Smooth muscle cell (in vitro differentiated cells): Measurements from ENCODE around the gene UMODL1. TPM values are rescaled to one million over a fixed set of nuclear protein-coding genes. Genes with fewer than 3 reads are reported as not detected.

Source experiments
- DNase-seq: peaks from one replicate; lab custom pipeline; 2025; ENCODE audit not compliant: unreplicated experiment; lab: John Stamatoyannopoulos, UW
- H2AFZ ChIP-seq: fragments of 200-600 bp; sonication (generic); 2 replicates; pipeline ENCODE4 v1.6.0; 2016; ENCODE audit warnings: antibody characterized with exemption, low read depth, mild to moderate bottlenecking
- H3F3A ChIP-seq: fragments of 200-600 bp; sonication (generic); 2 replicates; pipeline ENCODE4 v1.6.0; 2017; ENCODE audit warnings: antibody characterized with exemption, low read depth
- H3K27ac ChIP-seq: fragments of 200-600 bp; sonication (generic); 2 replicates; pipeline ENCODE4 v1.5.1; 2016; ENCODE audit warnings: low read depth, mild to moderate bottlenecking
- H3K27me3 ChIP-seq: fragments of 200-600 bp; sonication (generic); 2 replicates; pipeline ENCODE4 v1.6.1; 2016; ENCODE audit warnings: low read depth, mild to moderate bottlenecking
- H3K36me3 ChIP-seq: fragments of 200-600 bp; sonication (generic); 2 replicates; pipeline ENCODE4 v1.5.1; 2016; ENCODE audit warnings: low read depth
- H3K4me1 ChIP-seq: fragments of 200-600 bp; sonication (generic); 2 replicates; pipeline ENCODE4 v1.5.1; 2016; ENCODE audit warnings: low read depth
- H3K4me2 ChIP-seq: fragments of 200-600 bp; sonication (generic); 2 replicates; pipeline ENCODE4 v1.6.0; 2016; ENCODE audit warnings: mild to moderate bottlenecking
- H3K4me3 ChIP-seq: fragments of 200-600 bp; sonication (generic); 2 replicates; pipeline ENCODE4 v1.5.1; 2016; ENCODE audit warnings: mild to moderate bottlenecking
- H3K79me2 ChIP-seq: fragments of 200-600 bp; sonication (generic); 2 replicates; pipeline ENCODE4 v1.6.0; 2016; ENCODE audit warnings: low read depth, mild to moderate bottlenecking
- H3K9ac ChIP-seq: fragments of 200-600 bp; sonication (generic); 2 replicates; pipeline ENCODE4 v1.6.0; 2016; ENCODE audit warnings: low read depth
- H3K9me3 ChIP-seq: fragments of 200-600 bp; sonication (generic); replicated peaks from 2 replicates; pipeline ENCODE4 v1.5.1; 2016; ENCODE audit warnings: low read depth
- H4K20me1 ChIP-seq: fragments of 200-600 bp; sonication (generic); 2 replicates; pipeline ENCODE4 v1.6.0; 2016; ENCODE audit warnings: low read depth
- WGBS: methylation state at CpG from one replicate; pipeline ENCODE4 v1.1.7; 2016; ENCODE audit warnings: low lambda C conversion rate; 5-methylcytosine and 5-hydroxymethylcytosine counted together
- polyA plus RNA-seq: library from polyadenylated mRNA; unstranded; fragments of >200 nt; fragmentation: Nextera tagmentation; extraction: Ambion mirVana; gene quantifications from 2 replicates; pipeline ENCODE4 v1.2.1, GENCODE V29; 2016
- total RNA-seq: library from RNA; depleted of rRNA; stranded (reverse); fragments of >200 nt; gene quantifications from 2 replicates; pipeline ENCODE4 v1.2.3, GENCODE V29; 2014
- TF ChIP-seq, protein P1 (sequence below): fragments of 200-600 bp; sonication (generic); IDR thresholded peaks from 2 replicates; pipeline ENCODE4 v1.5.1; 2017; ENCODE audit warnings: borderline replicate concordance, mild to moderate bottlenecking, antibody characterized with exemption; ENCODE audit not compliant: insufficient read depth, poor library complexity, severe bottlenecking

UMODL1 gene
- total and polyA plus RNA-seq, 2 experiments from 2014 or later = 0.14 TPM; not detected in 1

GRCh38 chr21:42043201-42043895 is 27.8 kb upstream of the UMODL1 start:
- no peaks in the 10 kb centered on the region for H3K79me2 ChIP-seq
- no peaks in the 10 kb centered on the region for H4K20me1 ChIP-seq
- H2AFZ ChIP-seq = no peak overlapping the region
- WGBS = 81% methylated on average over 16 of the region's 16 CpGs
- no peaks in the 10 kb centered on the region for H3K9me3 ChIP-seq
- no peak overlapping the region for H3K27ac ChIP-seq
- H3K4me2 ChIP-seq = no peak overlapping the region
- H3K27me3 ChIP-seq = no peaks in the 10 kb centered on the region
- no peaks in the 10 kb centered on the region for H3K36me3 ChIP-seq
- TF ChIP-seq, protein P1, sequence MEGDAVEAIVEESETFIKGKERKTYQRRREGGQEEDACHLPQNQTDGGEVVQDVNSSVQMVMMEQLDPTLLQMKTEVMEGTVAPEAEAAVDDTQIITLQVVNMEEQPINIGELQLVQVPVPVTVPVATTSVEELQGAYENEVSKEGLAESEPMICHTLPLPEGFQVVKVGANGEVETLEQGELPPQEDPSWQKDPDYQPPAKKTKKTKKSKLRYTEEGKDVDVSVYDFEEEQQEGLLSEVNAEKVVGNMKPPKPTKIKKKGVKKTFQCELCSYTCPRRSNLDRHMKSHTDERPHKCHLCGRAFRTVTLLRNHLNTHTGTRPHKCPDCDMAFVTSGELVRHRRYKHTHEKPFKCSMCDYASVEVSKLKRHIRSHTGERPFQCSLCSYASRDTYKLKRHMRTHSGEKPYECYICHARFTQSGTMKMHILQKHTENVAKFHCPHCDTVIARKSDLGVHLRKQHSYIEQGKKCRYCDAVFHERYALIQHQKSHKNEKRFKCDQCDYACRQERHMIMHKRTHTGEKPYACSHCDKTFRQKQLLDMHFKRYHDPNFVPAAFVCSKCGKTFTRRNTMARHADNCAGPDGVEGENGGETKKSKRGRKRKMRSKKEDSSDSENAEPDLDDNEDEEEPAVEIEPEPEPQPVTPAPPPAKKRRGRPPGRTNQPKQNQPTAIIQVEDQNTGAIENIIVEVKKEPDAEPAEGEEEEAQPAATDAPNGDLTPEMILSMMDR = no peak
- DNase-seq = no peak
- H3K9ac ChIP-seq = no peak overlapping the region
- peaks cover 7% of the 10 kb centered on the region for H3K4me1 ChIP-seq
- peaks cover 7% of the 10 kb centered on the region for H3F3A ChIP-seq
- H3K4me3 ChIP-seq = no peak overlapping the region

DNA sequence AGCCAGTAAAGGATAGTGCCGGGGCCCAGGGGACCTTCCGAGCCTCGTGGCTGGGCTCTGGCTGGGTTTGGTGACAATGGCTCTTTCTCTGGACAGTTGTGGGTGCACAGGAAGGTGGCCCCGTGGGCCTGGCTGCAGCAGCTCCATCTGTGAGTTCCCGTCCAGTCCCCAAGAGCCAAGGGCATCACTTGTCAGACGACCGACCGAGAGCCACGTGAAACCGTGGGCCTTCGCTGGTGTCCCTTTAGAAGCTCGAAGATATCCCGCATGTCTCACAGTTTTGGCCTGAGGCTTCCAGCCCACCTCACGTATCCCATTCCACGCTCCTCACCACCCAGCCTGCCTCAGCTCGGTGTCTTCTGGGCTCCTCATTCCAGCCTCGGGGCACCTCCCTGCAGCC is 27.2 kb upstream of the UMODL1 start:
- DNase-seq = no peak
- H3K36me3 ChIP-seq = no peaks in the 10 kb centered on the region
- H3K9me3 ChIP-seq = no peaks in the 10 kb centered on the region

DNA sequence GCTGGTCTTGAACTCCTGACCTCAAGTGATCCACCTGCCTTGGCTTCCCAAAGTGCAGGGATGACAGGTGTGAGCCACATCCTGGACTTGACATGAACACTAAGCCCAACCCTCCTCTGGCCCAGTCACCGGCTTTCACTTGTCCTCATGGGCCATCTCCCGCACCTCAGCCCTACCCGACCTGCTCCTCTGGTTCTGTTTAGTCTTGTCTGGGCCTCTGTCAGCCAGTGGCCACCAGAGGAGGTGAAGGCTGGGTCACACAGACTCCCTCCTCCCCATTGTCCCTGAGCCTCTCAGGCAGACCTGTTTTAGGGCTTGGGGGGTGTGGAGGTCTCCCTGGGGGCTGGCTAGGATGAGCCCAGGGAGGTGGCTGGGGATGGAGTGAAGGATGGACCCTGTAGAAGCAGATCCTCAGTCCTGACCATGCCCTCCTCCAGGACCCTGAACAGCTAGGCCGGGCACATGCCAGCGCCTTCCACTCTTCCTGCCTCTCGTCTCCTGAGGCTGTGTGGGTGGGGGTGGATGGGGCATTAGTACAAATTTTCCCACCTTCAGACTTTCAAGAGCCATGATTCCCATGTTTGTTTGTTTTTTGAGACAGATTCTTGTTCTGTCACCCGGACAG is 26.1 kb upstream of the UMODL1 start:
- no peaks in the 10 kb centered on the region for H4K20me1 ChIP-seq
- no peaks in the 10 kb centered on the region for H3K9me3 ChIP-seq
- peaks cover 7% of the 10 kb centered on the region for H3F3A ChIP-seq
- no peaks in the 10 kb centered on the region for H3K79me2 ChIP-seq
- H3K4me1 ChIP-seq = peaks cover 3% of the 10 kb centered on the region
- H3K4me2 ChIP-seq = no peak overlapping the region
- H3K27ac ChIP-seq = no peak overlapping the region
- no peaks in the 10 kb centered on the region for H3K27me3 ChIP-seq
- no peak for DNase-seq
- no peak overlapping the region for H3K9ac ChIP-seq
- no peak overlapping the region for H2AFZ ChIP-seq
- TF ChIP-seq, protein P1 = no peak
- no peaks in the 10 kb centered on the region for H3K36me3 ChIP-seq
- H3K4me3 ChIP-seq = no peak overlapping the region
- WGBS = 78% methylated on average over 7 of the region's 7 CpGs

More for the DNA sequence above, 27.2 kb upstream of the UMODL1 start:
- Histone ChIP-seq H3K9ac (no peak overlapping the region), H3K4me1 (peaks cover 7% of the 10 kb centered on the region), H4K20me1 (no peaks in the 10 kb centered on the region), H3K4me2 (no peak overlapping the region), H3K27me3 (no peaks in the 10 kb centered on the region), H2AFZ (no peak overlapping the region), H3K4me3 (no peak overlapping the region), H3K79me2 (no peaks in the 10 kb centered on the region), H3K27ac (no peak overlapping the region), H3F3A (peaks cover 7% of the 10 kb centered on the region)
- TF ChIP-seq, protein P1 = no peak
- 97% methylated on average over 14 of the region's 17 CpGs for WGBS
